RWPE2 (cell line): ENCODE results near the gene EDNRA.

Experiments
- ATAC-seq: fragments of 200-7000 bp; cut with Tn5 transposase; 3 replicates; pipeline ENCODE4 v1.9.1; 2021; ENCODE audit warnings: low read depth
- DNase-seq: peaks from one replicate; pipeline ENCODE4 v3.0.0-alpha.2; 2020; ENCODE audit warnings: low spot score
- H3K27ac ChIP-seq: fragments of 450-650 bp; 2 replicates; pipeline ENCODE4 v1.5.1; 2017; ENCODE audit warnings: mild to moderate bottlenecking; ENCODE audit not compliant: poor library complexity, severe bottlenecking
- H3K27me3 ChIP-seq: fragments of 250-450 bp; sonication (Bioruptor Pico); 2 replicates; pipeline ENCODE4 v1.5.1; 2021; ENCODE audit warnings: mild to moderate bottlenecking, moderate library complexity; ENCODE audit not compliant: insufficient read depth, poor library complexity, severe bottlenecking
- H3K36me3 ChIP-seq: fragments of 250-450 bp; sonication (Bioruptor Pico); 2 replicates; pipeline ENCODE4 v1.5.1; 2020; ENCODE audit warnings: low read depth, mild to moderate bottlenecking, moderate library complexity
- H3K4me1 ChIP-seq: fragments of 250-450 bp; sonication (Bioruptor Pico); 2 replicates; pipeline ENCODE4 v1.5.1; 2021; ENCODE audit warnings: mild to moderate bottlenecking, moderate library complexity; ENCODE audit not compliant: insufficient read depth, poor library complexity, severe bottlenecking
- H3K4me3 ChIP-seq: fragments of 250-450 bp; sonication (Bioruptor Pico); 2 replicates; pipeline ENCODE4 v1.5.1; 2021; ENCODE audit warnings: mild to moderate bottlenecking, moderate library complexity; ENCODE audit not compliant: severe bottlenecking
- H3K9me3 ChIP-seq: fragments of 250-450 bp; sonication (Bioruptor Pico); 2 replicates; pipeline ENCODE4 v1.5.1; 2021; ENCODE audit warnings: mild to moderate bottlenecking, moderate library complexity; ENCODE audit not compliant: severe bottlenecking
- CTCF ChIP-seq: fragments of 450-650 bp; IDR thresholded peaks from one replicate; pipeline ENCODE4 v1.5.1; 2017; ENCODE audit warnings: mild to moderate bottlenecking, moderate library complexity; ENCODE audit not compliant: poor library complexity, severe bottlenecking

EDNRA gene

DNA sequence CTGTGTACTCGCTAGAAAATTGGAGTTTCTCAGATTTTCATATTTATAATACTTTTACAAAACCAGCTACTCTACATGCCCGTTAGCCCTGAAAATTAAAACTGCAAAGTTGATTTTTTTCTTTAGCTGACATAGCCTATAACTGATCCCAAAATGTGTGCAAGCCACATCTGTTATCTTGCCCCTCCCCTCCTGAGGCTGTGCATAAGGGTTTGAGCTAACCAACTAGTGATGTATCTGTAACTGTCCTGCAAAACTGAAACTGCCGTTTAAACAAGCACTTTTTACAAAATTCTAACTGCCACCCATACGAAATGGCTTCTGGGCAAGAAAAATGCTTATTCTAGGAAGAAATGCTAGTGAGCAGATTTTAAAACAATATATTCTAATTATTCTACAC is 59.1 kb downstream of the EDNRA start:
- no peak overlapping the region for H3K27ac ChIP-seq
- no peaks in the 10 kb centered on the region for H3K36me3 ChIP-seq
- ATAC-seq (no peak), DNase-seq (no peak)
- peaks cover 8% of the 10 kb centered on the region for H3K4me1 ChIP-seq
- no peaks in the 10 kb centered on the region for H3K27me3 ChIP-seq
- no peak for TF ChIP-seq CTCF
- no peaks in the 10 kb centered on the region for H3K9me3 ChIP-seq
- H3K4me3 ChIP-seq = no peak overlapping the region

DNA sequence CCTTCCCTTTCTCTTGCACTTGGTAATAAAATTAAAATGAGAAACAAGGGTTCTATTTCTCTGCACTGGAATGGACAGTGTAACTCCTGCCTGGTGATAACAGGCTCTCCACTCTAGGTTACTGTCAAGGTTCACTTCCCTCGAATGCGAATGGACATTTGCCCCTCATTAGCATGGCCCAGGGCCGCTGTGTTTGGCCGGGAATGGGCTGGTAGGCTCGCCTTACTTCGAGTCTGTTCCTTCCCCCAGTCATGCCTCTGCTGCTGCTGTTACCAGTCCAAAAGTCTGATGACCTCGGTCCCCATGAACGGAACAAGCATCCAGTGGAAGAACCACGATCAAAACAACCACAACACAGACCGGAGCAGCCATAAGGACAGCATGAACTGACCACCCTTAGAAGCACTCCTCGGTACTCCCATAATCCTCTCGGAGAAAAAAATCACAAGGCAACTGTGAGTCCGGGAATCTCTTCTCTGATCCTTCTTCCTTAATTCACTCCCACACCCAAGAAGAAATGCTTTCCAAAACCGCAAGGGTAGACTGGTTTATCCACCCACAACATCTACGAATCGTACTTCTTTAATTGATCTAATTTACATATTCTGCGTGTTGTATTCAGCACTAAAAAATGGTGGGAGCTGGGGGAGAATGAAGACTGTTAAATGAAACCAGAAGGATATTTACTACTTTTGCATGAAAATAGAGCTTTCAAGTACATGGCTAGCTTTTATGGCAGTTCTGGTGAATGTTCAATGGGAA is 61.5 kb downstream of the EDNRA start:
- Histone ChIP-seq H3K36me3 (no peaks in the 10 kb centered on the region), H3K4me3 (no peak overlapping the region), H3K4me1 (peaks cover 20% of the 10 kb centered on the region), H3K9me3 (no peaks in the 10 kb centered on the region), H3K27ac (no peak overlapping the region), H3K27me3 (no peaks in the 10 kb centered on the region)
- no peak for TF ChIP-seq CTCF
- DNase-seq (no peak), ATAC-seq (no peak)

- no peaks in the 10 kb centered on the region for H3K9me3 ChIP-seq
- no peak overlapping the region for H3K27ac ChIP-seq
- ATAC-seq (no peak), DNase-seq (no peak)
- peaks cover 22% of the 10 kb centered on the region for H3K4me1 ChIP-seq
- H3K36me3 ChIP-seq = no peaks in the 10 kb centered on the region
- no peak for TF ChIP-seq CTCF
- no peaks in the 10 kb centered on the region for H3K27me3 ChIP-seq
- H3K4me3 ChIP-seq = no peak overlapping the region
Observed at GRCh38 chr4:147543034-147543433, 62.1 kb downstream of the EDNRA start.

GRCh38 chr4:147546349-147546748 is 65.5 kb downstream of the EDNRA start:
- H3K36me3 ChIP-seq = no peaks in the 10 kb centered on the region
- no peak overlapping the region for H3K4me3 ChIP-seq
- TF ChIP-seq CTCF = no peak
- peak overlapping the region; percentile 43 for H3K27ac ChIP-seq
- peak; percentile 85 for ATAC-seq
- DNase-seq = no peak
- H3K9me3 ChIP-seq = no peaks in the 10 kb centered on the region
- peaks cover 24% of the 10 kb centered on the region for H3K4me1 ChIP-seq
- no peaks in the 10 kb centered on the region for H3K27me3 ChIP-seq
